ENCODE data around the gene VPS37C. TPM values are rescaled to one million over a fixed set of nuclear protein-coding genes. Genes with fewer than 3 reads are reported as not detected.
A peak's percentile ranks its signal among the peaks of the same experiment; 100 is the strongest.

VPS37C gene
- total RNA-seq, 1 donor, result 15.5 TPM

- DNase-seq (ENCODE audit: low read depth), result no peak
- TF ChIP-seq CTCF (IDR thresholded peaks at IDR 0.05; ENCODE audit: insufficient read depth, low read depth, low read length), result no peak
- H3K4me3 ChIP-seq (ENCODE audit: low read depth, low read length), result no peak overlapping the region
Measured at GRCh38 chr11:61164606-61165424, 3.6 kb upstream of the VPS37C start.

GRCh38 chr11:61163714-61164605 lies 2.7 kb upstream of the VPS37C start:
- H3K4me3 ChIP-seq (ENCODE audit: low read depth, low read length), result no peak overlapping the region
- no peak for DNase-seq (ENCODE audit: low read depth)

GRCh38 chr11:61163021-61163420 lies 1.8 kb upstream of the VPS37C start:
- H3K4me3 ChIP-seq (ENCODE audit: low read depth, low read length), result no peak overlapping the region
- TF ChIP-seq CTCF (IDR thresholded peaks at IDR 0.05; ENCODE audit: insufficient read depth, low read depth, low read length), result no peak
- no peak for DNase-seq (ENCODE audit: low read depth)

More at GRCh38 chr11:61163714-61164605, 2.7 kb upstream of the VPS37C start:
- no peak for TF ChIP-seq CTCF (IDR thresholded peaks at IDR 0.05; ENCODE audit: insufficient read depth, low read depth, low read length)

GRCh38 chr11:61162092-61162941 lies 1.1 kb upstream of the VPS37C start:
- H3K4me3 ChIP-seq (ENCODE audit: low read depth, low read length), result peak overlapping the region; percentile 73
- peak; percentile 8 for DNase-seq (ENCODE audit: low read depth)
- TF ChIP-seq CTCF (IDR thresholded peaks at IDR 0.05; ENCODE audit: insufficient read depth, low read depth, low read length), result no peak

DNA sequence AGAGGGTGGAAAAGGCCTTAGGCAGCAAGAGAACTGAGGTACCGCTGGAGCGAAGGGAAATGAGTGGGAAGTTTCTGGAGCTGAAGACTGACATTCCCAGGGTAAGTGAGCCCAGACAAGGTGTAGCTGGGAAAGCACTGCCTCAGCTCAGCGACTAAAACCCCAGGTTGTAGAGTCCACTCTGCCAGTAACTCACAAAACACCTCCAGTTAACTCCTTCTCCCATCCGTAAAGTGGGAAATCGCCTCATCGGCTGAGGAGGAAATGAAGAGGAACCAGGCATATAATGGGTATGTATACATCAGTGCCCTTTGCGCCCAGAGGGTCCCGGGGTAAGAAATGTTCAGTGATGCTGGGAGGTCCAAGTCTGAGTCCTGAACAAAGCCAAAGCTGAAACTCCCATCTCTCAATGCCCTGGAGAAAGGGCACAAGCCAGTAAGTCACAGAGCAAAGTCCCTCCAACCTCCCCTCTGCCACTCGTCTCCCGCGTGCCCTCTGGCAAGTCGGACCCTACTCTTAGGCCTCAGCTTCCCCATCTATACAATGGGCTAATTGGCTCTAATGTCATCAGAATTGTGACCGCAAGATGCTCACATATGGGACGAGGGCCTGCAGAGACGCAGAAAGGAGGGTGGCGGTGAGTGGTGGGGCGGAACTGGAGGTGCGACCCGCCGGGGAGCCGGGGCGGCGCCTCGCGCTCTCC lies 588 bp downstream of the VPS37C start:
- no peak for TF ChIP-seq CTCF (IDR thresholded peaks at IDR 0.05; ENCODE audit: insufficient read depth, low read depth, low read length)
- H3K4me3 ChIP-seq (ENCODE audit: low read depth, low read length), result peak overlapping the region; percentile 73
- peak; percentile 16 for DNase-seq (ENCODE audit: low read depth)
